ENCODE data around the gene PEX14.

Gene PEX14

DNA sequence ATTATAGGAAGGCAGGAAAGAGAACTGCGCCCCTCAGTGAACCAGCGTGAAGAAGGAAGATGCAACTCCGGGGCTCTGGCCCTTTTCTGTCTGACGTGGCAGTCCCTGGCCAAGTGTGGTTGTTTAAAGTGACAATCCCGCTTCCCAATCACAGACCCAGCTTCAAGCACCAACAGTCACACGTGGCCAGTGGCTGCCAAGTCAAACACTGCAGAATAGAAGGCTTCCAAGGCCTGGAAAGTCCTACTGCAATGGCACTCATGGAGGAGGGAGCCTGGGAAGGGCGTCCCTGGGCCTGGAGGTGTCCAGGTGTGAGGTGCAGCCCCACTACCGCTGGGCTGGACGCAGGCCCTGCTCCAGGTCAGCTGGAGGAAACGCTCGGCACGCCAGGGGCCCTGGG, 177.9 kb downstream of the PEX14 start:
- no peak for DNase-seq

DNA sequence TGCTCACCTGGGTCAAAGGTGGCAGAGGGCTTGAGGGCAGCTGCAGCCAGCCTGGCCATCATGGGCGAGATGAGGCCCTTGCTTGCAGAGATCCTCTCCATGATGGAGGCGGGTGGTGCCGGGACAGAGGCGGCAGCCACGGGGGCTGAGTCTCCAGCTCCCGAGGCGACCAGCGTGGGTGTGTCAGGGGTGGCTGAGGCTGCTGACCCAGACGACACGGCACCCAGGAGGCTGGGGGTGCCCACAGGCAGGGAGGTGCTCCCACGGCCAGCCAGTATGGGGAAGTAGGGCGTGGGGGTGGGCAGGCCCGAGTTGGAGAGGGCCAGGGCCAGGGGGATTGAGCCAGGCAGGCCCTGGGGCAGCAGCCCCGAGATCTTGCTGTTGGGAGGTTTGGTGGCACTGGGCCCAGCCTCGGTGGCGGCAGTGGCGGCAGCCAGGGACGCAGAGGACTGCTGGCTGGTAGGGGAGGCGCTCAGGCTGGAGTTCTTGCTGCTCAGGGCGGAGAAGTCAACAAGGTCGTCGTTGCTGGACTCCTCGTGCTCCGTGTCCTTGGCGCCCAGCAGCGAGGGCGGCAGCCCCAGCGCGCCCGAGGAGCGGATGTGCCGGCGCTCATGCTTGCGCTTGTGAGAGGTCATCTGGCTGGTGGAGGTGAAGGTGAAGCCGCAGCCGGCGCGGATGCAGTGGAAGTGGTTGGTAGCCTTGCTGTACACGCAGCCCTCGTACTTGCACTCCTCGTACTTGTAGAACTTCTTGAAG, 178.8 kb downstream of the PEX14 start:
- no peak for DNase-seq

- DNase-seq = no peak
These were observed 180.3 kb downstream of the PEX14 start for GRCh38 chr1:10655002-10655401.

- DNase-seq = no peak
These were observed 181.7 kb downstream of the PEX14 start for GRCh38 chr1:10656431-10656830.

- DNase-seq = no peak
These were observed 182.5 kb downstream of the PEX14 start for GRCh38 chr1:10657088-10657847.

DNA sequence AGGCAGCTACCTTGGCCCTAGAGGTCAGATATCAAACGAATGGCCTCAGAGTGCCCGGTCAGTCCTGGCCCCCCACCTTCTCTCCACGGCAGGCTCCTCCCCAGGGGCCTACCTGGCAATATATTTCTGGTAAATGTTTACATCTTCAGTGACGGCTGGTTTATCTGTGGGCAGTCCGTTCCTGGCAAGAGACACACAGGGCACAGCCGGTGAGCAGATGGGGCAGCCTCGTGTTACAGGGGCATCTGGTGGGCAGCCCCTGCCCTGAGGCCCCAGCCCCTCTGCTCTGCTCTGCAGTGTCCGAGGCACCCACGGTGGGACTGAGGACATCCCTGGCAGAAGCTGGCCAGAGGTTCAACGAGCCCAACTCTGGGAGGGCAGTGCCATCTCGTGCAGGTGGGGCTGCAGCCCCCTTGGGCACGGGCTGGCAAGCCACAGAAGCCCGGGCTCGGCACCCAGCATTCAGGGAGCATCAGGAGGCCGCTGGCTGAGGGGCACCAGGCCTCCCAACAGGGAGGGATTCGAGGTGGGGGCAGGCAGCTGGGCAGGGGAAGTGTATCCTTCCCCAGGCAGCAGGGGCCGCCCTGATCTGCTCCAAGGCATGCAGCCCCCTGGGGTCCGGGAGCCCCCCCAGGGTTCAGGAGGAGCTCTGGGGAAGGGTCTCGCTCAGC, 183.8 kb downstream of the PEX14 start:
- no peak for DNase-seq

DNA sequence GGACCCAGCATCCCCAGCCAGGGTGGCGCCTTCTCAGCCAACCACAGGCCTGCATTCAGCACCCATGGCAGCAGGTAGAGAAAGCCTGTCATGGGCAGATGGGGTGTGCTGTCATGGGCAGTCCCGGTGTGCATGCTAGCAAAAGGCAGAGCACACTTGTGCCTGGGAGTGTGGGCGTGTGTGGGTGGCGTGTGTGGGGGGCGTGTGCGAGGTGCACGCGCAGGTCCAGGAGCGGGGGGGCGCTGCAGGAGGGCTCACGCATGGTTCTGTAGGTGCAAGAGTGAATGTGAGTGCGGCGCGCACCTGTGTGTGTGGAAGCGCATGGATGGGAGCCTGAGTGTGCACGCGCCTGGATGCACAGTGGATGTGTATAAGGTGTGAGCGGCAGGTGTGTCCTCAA, 184.5 kb downstream of the PEX14 start:
- no peak for DNase-seq

DNA sequence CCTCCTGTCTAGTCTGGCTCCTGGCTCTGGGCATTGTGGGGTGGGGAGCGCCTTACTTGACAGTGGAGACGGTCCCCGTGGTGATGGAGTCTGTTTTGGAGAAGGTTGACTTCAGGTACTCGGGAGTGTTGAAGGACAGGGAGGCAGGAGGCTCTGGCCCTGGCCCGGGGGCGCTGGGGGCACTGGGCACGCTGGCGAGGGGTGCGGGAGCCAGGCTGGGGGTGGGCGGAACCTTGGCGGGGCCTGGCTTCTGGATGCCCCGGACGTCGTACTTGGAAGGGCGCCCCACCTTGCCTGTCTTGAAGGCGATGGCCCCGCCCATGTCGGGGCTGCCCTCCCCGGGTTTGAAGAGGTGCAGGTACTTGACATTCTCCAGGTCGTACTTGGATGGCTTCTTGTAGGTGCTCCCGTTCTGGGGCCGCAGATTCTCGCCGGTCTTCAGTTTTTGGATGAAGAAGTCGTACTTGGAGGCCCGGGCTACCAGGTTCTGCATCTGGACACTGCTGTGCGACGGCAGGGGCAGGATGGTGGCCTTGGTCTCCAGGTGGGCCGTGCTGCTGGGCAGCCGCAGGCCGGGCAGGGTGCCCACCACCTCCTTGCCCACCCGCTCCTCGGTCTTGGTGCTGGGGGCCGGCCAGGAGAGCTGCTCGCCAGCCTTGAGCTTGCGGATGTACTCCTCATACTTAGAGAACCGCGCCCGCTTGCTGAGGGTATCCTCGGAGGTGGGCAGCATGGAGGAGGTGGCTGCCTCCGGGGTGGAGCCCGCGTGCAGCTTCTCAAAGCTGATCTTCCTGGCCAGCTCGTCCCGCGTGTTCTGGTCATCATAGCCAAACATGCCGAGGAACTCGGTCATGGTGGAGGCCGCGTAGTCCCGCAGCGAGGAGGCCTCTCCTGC, 185.1 kb downstream of the PEX14 start:
- no peak for DNase-seq

DNA sequence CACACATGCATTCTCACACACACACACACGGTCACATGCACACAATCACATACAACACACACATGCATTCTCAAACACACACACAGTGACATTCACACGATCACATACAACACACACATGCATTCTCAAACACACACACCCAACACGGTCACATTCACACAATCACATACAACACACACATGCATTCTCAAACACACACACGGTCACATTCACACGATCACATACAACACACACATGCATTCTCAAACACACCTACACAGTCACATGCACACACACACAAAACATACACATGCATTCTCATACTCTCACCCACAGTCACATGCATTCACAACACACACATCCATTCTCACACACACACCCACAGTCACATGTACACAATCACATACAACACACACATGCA, 186.7 kb downstream of the PEX14 start:
- DNase-seq = no peak

GRCh38 chr1:10662090-10662688, 187.4 kb downstream of the PEX14 start:
- no peak for DNase-seq

DNA sequence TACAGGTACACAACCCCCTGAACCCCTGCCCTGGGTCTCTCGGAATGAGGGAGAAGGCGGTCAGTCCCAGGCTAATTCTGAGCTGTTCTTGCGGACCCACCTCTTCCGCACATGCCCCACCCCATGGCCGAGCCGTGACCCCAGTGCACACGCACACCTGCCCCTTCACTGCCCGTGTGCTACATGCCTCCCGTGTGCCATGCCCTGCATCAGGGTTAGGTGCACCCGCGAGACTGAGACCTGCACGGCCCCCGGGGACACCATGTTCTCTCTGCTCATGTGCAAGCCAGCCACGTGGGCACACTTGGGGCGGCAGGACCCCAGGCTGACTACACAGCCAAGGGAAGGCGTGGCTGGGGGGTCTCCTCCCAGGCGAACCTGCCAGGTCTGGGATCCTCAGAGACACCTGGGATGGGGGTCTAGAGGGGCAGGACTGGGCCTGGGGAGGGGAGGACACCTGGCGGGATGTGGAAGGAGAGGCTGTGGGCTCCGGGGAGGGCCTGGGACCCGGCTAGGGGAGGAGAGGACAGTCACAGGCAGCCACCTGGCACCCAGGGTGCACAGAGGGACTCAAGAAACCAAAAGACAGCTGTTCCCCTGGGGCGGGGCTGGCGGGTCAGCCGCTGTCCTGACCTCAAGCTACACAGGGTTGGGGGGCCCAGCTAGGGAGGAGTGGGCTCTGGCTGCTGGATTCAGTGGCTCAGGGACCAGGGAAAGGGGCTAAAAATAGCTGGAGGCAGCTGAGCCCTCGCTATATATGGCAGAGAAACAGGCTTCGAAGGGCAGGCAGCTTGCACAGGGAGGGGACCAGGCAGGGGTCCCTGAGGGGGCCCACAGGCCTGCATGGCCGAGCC, 188.3 kb downstream of the PEX14 start:
- DNase-seq = no peak

GRCh38 chr1:10663678-10664035, 188.9 kb downstream of the PEX14 start:
- DNase-seq = no peak

GRCh38 chr1:10664251-10664650, 189.5 kb downstream of the PEX14 start:
- no peak for DNase-seq

DNA sequence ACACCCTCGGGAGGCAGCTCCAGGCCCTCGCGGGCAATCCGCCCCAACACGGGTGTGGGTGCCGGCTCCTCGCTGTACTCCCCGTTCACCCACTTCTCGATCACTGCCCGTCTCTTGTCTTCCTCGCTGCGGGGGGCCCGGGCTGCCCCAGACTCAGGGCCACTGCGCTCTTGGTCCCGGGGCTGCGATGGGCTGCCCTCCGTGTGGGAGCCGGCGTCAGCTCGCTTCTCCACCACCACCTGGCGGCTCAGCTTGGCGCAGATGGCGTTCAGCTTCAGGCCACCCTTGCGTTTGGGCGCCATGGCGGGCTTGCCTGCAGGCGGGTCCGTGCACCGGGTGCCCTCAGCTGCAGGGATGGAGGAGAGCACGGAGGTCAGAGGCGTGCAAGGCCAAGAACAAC, 190.5 kb downstream of the PEX14 start:
- DNase-seq = no peak

DNA sequence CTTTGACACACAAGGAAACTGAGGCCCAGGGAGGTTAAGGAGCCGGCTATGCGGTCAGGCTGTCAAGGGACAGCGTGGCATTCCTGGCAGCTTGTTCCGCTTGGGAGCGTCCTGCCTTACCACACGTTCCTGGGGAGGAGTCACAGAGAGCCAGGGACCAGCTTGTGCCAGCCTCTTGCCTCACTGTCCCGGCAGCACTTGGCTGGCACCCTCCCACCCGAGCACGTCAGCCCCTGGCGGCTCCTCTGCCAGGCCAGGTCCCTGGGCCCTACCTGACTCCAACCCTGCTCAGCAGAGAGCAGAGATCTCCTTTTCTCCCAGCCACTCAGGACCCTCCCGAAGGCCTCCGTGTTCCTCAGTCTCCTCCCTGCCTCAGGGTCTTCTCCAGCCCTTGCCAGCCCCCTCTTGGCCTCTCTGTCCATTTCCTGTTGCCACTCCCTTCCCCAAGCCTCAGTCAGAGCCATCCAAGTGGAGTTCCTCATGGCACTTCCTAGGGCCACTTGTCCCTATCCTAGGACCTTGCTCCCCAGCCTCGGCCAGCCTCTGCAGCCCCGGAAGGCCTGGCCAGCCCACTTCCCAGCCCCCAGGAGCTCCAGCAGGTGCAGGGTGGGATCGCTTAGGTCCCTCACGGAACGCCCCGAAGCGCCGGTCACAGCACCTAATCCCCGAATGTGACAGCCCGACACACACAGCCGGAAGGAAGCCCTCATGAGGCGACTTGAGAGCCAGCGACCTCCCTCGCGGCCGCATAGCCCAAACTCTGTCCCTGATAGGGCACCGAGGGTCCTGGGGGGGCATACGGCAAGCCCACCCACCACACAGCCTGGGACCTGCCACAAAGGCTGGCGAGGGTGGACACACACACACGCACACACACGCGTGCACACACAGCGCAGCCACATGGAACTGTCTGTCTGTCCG, 191.4 kb downstream of the PEX14 start:
- DNase-seq = no peak

DNA sequence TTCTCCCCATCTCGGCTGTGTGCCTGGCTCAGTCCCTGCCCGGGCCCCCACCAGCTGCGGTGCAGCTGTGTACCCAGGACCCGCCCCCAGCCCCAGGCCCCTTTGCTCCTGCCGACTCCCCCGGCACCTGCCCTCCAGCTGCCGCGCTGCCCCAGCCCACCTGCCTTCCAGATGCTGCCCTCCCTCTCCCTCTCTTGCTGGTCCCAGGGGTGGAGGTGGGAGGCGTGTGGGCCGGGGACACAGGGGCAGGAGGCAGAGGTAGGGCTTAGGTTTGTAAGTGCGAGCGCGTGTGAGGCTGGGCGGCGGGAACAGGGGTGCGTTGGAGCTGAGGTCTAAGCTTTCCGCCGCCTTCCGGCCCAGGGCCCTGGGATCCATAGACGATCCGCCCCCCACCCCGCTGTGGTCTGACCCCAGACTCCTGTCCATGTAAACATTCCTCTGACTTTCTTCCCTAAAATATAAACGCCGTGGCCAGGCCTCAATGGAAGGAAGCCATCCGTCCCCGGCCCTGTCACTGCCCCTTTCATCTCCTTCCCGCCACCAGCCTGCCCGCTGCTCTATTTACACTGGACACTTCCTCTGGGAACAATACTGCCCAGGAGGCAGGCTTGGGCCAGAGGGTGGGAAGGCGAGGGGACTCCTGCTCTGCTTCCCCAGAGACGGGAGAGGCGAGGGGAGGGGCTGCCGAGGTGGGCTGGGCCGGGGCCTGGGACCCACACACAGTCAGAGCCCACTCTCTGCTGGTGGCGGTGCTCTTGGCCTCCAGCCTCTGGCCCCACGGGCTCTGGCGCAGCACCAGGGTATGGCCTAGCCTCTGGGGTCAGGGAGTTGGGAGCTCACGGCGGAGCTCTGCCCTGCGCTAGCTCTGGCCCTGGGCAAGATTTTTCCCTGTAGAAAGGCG, 193.4 kb downstream of the PEX14 start:
- DNase-seq = peak; percentile 82

DNA sequence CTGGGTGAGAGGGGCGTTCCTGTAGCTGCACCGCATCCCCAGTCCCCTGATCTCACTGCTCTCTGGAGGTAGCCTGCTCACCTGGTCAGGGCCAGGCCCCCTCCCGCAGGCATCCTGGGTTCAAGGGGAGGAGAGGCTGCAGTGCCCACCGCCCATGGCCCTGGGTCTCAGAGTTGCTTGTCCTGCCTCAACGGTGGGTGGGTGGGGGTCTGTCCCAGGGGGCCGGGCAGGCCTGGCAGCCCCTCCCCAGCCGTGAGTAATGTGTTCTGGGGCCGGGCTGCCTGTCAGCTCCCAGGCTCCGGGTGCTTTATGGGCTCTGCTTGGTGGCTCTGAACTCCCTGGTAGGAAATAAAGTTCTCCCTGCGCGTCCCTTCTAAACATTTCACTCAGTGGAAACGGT, 194.8 kb downstream of the PEX14 start:
- no peak for DNase-seq

GRCh38 chr1:10670190-10670589, 195.4 kb downstream of the PEX14 start:
- DNase-seq = no peak

DNA sequence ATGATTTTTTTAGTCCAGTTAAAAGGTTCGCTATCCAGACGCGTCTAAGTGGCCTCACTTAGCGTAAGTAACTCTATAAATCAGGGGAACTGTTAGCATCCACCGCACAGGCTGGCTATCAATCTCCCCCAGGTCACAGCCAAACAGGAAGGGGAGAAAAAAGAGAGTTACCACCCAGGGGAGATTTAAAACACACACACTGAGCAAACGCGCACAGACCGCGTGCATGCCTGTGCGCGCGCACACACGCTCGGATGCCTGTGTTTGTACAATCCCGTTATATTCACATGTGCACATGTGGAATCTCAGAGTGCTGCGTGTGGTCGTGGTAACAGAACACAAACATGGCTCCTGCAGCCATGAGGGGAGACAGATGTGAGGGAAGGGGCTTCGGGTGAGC, 196.3 kb downstream of the PEX14 start:
- no peak for DNase-seq

Measured in NCI-H1105 (cell line).